GM18867 (cell line): ENCODE measurements around the gene IGSF9B.

Experiments
- ATAC-seq: cut with Tn5 transposase; IDR thresholded peaks from one replicate; pipeline ENCODE4 v1.9.1; 2021; ENCODE audit warnings: mild to moderate bottlenecking, moderate library complexity; ENCODE audit not compliant: unreplicated experiment

The IGSF9B gene

DNA sequence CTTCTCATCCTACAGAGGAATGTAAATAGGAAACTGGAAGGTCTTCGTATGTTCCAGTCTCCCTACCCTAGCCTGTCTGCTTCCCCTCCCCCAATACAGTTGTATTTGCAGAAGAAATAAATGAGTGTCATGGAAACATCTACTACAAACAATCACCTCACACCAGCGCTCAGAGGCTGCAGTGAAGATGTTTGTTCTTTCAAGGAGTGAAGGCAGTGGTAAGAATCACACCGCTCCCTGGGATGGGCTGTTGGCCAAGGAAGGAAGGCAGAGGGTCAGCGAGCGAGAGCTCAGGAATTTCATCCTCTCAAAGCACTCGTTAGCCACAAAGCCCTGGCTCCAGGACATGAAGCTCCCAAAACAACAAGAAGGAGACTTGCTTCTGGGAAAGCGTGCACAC lies 1.1 kb upstream of the IGSF9B start:
- ATAC-seq = no peak

DNA sequence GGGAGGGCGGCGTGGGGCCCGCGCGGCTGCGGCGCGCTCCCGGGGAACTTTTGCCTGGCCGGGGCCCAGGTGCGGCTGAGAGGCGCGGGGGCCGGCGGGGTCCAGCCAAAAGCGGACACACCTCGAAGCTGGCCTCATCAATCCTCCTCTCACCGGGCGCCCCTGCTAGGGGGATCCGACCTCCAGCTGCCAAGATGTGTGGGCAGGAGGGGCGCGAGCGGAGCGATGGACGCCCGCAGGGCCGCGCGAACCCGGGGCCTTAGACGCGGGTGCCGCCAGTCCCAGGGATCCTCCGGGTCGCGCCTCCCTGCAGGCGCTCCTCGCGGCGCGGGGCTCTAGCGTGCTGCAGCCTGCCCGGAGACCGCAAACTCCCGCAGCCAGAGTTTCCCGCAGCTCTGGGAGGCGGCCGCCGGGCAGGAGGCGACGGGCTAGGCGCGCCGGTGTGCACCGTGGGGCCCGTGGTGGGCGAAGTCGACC lies 785 bp downstream of the IGSF9B start:
- no peak for ATAC-seq

DNA sequence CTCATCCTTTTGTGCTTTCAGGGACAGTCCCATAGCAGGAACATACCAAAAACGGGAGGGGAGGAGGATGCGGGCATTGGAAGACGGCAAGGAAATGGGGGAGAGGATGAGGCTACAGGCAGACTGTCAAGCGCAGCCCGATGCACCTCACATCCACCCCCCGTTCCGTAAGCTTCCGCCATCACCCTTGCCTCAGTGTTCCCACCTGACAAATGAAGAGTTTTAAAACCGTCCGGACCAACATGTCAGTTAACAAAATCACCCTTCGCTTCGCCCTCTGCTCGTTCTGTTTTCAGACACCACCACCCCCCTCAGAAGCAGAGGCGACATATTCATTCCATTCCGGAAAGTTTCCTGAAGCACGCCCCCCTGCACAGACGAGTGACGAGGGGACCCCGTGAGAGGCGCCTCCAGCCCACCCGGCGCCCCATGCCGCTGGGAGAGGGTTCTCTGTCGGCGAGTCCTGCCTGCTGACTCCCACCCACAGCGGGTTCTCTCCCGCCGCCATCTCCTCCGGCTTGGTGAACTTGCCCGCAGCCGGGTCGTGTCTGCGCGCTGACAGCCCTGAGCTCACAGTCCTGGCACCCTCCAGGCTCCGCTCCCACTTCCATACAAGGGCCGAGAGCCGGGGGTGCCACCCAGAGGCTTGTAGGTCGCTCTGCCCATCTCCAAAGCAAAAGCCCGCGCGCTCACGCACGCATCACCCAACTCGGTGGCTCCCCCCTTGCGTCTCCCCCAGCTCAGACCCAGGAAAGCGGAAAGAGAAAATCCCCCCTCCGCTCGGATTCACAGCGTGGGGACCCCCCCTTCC lies 1.5 kb downstream of the IGSF9B start:
- ATAC-seq = no peak

DNA sequence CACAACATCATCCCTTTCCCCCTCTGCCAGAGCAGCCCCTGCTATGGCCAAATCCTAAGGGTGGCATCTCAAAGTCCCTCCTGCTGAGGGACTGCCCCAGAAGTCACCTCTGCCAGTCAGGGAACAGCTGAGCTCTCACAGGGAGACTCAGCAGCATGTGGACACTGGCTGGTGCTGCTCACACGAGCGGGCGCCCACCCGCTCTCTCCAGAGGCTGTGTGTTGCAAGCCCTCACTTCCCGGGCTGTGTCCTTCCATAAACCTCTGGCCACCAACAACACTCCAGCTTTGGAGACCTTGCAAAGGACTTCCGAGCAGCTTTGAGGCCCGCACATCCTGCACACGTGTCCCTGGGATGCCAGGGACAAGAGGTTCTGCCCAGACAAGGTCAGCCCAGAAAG lies 2.8 kb downstream of the IGSF9B start:
- no peak for ATAC-seq

DNA sequence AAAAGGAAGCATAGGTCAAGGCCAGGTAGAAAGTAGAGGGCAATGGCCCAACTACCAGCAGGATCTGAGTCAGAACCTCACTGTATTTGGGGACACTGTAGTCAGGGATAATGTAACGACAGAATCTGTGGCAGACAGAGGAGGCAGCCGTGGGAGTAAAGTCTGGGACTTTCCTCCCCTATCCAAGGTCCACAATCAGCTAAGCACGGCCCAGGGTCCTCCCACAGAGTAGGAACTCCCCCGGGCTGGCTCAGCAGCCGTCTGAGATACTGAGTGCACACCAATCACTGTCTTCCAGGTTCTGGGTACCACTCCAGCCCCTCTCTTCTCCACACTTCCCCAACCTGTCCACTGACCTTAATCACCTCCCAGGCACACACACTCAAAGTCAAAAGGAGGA lies 3.2 kb downstream of the IGSF9B start:
- no peak for ATAC-seq

DNA sequence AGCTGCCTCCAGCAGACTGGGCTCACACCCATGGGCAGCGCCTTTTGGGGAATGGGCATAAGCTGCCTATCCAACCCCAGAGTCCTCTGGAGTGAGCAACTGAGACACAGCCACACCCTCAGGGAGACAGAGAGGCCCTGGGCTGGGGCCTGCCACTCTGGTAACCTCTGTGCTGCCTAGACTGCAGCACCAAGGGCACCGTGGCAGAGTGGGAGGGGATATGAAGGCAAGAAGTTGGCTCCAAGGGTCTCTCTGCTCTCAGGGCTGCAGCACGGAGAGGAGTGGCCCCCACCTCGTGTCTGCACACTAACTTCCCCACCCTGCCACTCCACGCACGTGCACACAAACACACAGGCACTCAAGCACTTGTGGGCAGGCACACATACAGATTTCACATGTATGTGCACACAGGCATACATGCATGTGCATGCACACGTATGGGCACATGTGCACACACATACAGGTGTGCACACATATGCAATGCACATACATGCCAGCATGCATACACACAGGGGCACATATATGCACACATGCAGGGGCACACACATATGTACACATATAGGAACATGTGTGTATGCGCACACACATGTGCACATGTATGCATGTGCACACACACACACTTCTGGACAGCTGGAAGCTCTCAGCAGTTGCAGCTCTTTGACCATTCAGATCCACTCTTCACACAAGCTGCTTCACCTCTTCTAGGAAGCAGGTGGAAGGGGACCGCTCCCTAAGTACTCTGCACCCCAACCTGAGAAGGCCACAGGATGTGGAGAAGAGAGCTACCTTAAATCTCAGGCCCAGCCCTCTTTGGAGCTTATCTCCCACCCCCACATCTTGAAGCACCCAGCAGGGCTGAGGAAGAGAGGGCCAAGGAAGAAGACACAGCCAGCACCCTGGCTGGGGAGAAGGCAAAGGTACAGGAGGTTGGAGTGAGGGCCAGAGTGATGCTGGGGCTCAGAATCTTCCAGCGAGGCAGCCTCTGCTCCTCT lies 4.3 kb downstream of the IGSF9B start:
- no peak for ATAC-seq

DNA sequence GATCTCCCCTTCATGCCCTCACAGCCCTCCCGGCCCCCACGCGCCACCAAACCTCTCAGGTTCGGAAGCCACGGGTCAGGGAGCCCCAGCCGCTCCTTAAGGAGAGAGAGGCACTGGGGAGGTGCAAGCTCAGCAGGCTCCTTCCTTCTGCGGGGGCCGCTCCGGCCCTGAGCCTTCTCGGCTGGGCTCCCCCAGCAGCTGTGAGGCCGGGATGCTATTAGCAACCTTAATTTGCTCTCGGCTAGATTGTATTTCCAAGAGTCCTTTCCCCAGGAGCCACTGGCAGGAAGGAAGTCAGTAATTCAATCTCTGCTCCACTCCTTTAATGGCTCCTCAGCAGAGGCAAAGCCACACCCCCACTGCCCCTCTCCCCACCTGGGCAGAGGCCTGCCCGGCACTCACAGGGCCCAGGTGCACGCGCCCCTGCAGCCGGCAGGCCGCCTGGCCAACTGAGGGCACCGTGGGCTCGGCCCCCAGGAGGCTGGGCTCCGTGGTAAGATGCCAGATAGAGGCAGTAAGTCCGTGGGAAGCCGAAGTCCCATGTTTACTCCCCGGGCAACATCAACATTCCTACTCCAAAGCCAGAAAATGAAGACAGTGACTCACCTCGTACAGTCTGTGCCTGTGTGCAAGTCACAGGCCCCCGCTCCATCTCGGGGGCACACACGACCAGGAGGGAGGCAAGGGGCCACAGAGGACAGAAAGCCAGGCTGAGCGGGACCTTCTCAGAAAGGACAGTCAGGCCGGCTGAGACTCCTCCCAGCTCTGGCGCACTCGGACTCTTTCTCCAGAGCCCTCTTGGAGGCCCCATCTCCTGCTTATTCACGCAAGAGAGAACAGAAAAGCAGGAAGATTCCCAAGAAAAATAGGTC lies 5.2 kb downstream of the IGSF9B start:
- ATAC-seq = no peak

DNA sequence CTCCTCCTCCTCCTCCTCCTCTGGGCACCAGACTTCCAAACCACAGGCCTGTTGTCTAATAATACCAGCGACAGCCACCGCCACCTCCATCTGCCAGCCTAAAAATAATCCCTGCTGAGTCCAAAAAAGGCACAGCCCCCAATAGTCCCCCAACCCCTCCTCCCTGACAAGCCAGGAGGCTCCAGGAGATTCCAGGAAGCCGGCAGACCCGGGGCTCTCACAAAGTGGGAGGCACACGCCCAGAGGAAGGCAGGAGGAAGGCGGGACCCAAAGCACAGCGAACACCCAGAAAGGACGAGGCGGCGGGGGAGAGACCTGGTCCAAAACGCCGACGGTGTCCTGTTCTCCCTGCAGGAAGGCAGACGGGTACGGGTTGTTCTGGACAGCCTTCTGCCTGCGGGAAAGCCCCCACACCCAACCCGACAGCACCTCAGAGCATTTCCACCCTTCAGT lies 5.9 kb downstream of the IGSF9B start:
- no peak for ATAC-seq

DNA sequence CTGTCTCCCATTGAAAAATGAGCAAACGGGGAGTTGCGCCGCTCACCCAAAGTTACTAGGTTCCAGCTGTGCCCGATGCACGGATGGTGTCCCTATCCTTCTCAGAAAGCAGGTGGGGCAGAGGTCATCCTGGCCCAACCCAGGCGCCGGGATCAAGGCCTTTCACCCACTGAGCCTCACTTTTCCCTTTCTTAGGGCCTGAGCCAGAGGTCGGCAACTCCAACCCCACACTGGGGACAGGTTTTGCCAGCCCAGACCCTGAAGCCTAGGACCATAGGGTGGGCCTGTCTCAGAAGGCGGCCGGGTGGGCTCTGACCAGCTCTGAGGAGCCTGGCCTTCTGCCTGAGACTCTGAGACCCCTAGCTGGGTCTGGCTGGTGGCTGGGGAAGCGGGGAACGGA lies 6.3 kb downstream of the IGSF9B start:
- ATAC-seq = no peak

DNA sequence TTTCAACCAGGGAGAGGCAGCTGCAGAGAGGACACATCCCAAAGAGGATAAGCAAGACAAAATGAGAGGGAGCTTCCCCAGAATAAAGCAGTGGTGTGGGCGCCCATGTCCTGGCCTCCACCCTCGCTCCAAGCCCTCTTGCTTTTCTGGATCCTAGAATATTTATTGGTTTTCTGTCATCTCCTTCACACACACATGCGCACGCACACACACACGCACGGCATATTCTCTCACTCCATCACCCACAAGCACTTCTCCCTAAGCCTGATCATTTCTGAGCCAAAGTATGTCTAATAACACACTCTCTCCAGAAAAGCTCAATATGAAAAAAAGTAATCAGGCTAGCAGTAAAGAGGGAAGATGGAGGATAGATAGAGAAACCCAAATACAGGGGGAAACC lies 7.6 kb downstream of the IGSF9B start:
- ATAC-seq = no peak

DNA sequence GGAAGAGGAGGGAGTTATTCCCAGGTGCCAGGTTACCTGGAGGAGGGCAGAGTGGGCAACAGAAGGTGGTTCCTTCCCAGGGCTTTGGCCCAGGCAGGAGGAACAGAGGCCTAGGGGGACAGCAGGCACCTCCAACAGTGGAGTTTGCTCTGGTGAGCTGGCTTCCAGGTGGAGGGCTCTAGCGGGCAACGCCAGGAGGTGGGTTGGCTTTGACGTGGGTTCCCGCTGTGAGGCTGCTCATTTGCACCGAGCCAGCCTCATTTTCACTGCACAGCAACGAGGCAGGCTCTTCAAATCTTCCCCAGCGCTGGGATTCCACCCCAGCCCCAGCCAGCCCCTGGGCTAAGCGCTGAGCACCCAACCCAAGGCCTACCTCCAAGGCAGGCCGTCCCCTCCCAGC lies 8.1 kb downstream of the IGSF9B start:
- ATAC-seq = no peak

DNA sequence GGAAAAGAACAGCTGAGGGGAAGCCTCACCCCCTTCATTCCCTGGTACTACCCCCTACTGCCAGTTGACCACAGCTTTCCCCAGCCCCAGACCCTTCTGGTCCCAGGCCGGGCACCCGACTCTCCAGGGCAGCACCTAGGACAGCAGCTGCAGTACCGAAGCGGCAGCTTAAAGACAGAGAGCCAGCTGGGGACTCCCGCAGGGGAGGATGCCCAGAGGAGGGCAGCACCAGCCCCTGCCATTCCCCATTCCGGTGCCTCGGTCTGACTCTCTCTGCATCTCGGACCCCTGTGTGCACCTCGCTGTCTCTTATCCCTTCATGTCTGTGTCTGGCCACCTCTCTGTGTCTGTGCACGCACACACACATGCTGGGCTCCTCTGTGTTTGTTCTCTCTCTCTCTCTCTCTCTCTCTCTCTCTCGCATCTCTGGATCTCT lies 9.4 kb downstream of the IGSF9B start:
- peak; percentile 47 for ATAC-seq

DNA sequence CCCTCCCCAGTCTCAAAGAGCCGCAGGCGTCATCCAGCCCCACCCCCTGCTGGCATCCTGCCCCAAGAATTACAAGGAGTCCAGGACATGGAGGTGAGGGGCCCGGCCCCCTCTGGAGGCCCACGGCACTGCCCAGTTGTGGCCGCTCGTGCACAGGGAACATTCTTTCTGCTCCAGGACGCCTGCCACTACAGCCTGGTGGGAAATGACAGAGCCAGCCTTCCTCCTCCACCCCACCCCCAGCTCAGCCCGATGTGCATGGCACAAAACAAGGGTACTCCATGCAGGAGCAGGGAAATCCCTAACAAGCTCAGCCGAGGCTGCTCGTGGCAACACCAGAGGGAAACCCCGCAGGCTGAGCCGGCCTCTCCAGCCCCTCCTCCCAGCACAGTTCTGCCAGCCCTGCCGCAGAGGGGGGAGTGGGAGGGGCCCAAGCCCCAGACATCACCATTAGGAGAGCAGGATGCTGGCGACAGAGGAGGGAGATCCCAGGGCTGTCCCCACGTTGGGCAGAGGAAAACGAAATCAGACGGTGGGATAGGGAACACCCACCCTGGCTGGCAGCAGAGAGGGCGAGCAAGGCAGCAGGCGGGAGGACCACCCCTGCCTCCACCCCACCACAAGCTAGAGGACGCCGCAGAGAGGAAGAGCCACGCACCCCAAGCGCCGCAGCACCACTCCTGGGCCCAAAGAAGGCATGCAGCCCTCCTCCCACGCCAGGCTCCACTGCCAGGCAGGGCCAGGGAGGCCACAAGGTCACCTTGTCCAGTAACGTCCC lies 10.0 kb downstream of the IGSF9B start:
- no peak for ATAC-seq

DNA sequence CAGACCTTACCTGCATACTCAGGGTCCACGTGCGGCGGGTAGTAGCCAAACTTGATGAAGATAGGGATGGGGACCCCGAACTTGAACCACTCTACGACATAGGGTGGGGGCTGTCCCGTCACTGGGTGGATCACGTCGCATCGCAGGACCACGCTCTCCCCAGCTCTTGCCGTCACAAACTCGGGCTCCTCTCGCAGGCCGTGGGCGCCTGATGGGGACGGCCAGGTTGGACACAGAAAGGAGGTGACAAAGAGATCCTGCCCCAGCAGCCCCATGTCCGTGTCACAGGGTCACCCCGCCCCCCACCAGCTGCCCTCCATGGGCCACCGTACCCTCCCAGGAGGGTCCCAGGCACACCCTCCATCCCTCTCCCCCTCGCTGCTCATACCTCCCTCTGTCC lies 10.7 kb downstream of the IGSF9B start:
- no peak for ATAC-seq

DNA sequence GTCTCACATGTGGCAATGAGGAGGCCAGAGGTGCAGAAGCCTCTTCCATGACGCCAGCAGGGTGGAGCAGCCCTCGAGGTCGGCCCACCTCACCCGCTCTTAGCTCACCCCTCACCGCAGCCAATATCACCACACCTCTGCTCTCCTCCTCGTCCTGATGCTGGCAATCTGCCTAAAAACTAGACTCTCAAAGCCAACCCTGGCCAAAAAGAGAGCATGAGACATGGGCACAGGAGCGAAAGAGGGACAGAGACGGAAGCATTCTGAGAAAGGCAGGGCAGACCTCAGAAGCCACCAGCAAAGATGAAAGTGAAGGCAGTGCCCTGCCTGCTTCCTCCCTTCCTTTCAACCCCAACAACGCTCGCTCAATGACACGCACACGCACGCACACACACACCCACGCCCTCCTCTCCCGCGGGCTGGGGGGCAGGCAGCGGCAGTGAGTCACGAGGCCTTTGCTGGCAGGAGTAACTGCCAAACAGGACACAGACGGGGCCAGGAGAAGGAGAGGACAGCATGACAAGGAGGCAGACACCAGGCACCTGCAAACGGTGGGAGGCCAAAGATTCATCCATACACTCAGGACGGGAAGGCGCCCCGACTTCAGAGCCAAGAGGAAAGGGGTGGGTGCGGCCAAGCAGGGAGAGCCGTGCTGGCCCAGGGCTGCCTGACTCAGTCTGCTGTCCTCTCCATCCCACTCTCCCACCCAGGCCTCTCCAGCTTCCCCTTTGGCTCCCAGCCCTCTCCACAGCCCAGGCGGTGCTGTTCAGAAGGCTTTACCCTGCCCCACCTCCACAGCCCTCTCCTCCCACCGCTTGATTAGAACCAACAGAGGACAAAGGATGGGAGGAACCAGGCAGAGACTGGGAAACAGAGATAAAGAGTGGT lies 11.4 kb downstream of the IGSF9B start:
- ATAC-seq = peak; percentile 57

DNA sequence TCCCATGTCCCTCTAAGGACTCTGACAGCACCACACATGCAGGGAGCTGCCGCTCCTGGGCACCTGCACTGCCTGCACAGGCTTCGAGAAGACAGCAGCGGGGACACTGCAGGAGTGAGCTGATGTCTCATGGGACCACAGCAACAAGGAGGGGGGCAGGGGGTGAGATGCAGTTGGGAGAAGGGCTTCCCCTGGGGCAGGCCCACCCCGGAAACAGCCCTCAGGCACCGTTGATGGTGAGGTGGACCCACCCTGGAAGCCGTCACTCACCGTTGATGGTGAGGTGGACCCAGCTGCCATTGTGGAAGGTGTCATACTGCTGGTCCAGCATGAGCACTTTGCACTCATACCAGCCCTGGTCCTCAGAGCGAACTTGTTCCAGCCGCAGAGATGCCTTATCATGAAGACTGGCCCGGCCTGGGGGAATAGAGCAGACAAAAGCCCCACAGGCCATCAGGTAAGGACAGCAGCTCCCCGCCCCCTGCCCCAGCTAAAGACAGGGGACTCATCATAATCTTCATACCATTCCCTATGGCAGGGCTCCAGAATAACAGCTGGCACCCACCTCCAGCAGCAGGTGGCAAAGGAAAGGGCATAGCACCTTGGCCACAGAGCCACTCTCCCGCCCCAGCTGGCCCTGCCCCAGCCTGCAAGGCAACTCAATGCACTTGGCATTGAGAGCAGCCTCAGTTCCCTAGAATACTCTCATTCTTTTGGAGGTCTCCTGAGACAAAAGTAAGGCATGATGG lies 12.6 kb downstream of the IGSF9B start:
- no peak for ATAC-seq

DNA sequence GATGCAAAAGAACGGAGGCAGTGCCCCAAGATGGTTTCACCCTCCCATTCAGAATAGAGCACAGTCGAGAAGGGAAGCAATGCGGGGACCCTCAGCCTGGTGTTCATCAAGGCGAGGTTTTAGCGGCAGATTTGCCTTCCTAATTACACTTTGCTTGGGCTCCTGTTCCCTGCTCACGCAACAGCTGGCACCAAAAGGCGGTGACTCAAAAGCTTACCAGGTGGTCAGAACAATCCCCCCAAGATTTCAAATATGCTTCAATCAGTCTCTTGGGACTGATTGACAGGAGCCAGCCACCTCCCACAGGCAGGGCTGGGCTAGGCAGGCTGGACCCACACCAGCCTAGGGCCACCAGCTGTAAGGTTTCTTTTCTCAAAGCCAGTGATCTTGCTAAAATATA lies 14.2 kb downstream of the IGSF9B start:
- ATAC-seq = no peak

DNA sequence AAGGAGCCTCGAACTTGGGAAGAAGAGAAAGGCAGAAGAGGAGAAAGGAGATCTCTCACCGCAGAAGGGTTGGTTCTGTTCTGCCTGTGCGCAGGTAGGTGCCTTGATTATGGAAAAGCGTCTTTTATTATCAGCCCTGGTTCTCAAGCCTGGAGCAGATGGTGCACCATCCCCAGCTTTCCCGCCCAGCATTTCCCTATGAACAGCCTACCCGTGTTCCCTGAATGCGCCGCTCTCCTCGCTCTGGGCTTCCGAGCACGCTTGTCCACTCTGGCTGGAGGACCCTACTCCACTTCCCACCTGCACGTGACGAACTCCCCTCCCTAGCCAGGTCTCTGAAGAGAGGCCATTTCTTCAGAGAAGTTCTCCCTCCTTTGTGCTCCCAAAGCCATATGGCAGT lies 15.2 kb downstream of the IGSF9B start:
- ATAC-seq = no peak
